Nephron (organoid): ENCODE data around the gene MAB21L4.

Source experiments
- H3K27ac Mint-ChIP-seq, 3 experiments: 2 replicates each; pipeline ENCODE4 v1.8.0; 2020; ENCODE audit warnings: mixed read lengths in 3 of 3, mild to moderate bottlenecking in 2 of 3, moderate library complexity in 1 of 3
- H3K27me3 Mint-ChIP-seq: 2 replicates; pipeline ENCODE4 v1.8.0; 2021; ENCODE audit warnings: low read depth, mild to moderate bottlenecking, moderate library complexity, mixed read lengths
- H3K36me3 Mint-ChIP-seq: 2 replicates; pipeline ENCODE4 v1.8.0; 2020; ENCODE audit warnings: low read depth, mixed read lengths
- H3K4me1 Mint-ChIP-seq: 2 replicates; pipeline ENCODE4 v1.8.0; 2020; ENCODE audit warnings: mixed read lengths
- H3K4me3 Mint-ChIP-seq, 3 experiments: 2 replicates each; pipeline ENCODE4 v1.8.0; 2020; ENCODE audit warnings: mild to moderate bottlenecking in 3 of 3, mixed read lengths in 3 of 3, moderate library complexity in 2 of 3
- H3K9me3 Mint-ChIP-seq: 2 replicates; pipeline ENCODE4 v1.8.0; 2020; ENCODE audit warnings: mixed read lengths
- CTCF ChIP-seq, 3 experiments: fragments of 200-600 bp; sonication (generic); IDR thresholded peaks; one replicate each; pipeline ENCODE4 v1.5.0; 2021; ENCODE audit warnings: antibody characterized with exemption in 3 of 3; ENCODE audit not compliant: unreplicated experiment in 3 of 3

MAB21L4 gene

GRCh38 chr2:240895656-240896388 is at the start of gene MAB21L4:
MAB21L4 (minus strand) TSS chr2:240896156; CDS start chr2:240895997, 159 bp downstream.
- Mint-ChIP-seq H3K27me3 (peaks cover 10% of the 10 kb centered on the region), H3K4me1 (no peaks in the 10 kb centered on the region), H3K9me3 (no peaks in the 10 kb centered on the region), H3K27ac (no peak within 1 kb of the TSS), H3K4me3 (no peak within 1 kb of the TSS), H3K36me3 (no peaks in the 10 kb centered on the region)
- no peak for TF ChIP-seq CTCF (IDR thresholded peaks at IDR 0.05; ENCODE audit: unreplicated experiment in 3 of 3)

- TF ChIP-seq CTCF (IDR thresholded peaks at IDR 0.05; ENCODE audit: unreplicated experiment in 3 of 3), result no peak
- H3K27me3 Mint-ChIP-seq, result peaks cover 8% of the 10 kb centered on the region
- H3K4me1 Mint-ChIP-seq, result no peaks in the 10 kb centered on the region
- H3K4me3 Mint-ChIP-seq, result no peak overlapping the region
- H3K9me3 Mint-ChIP-seq, result peaks cover 21% of the 10 kb centered on the region
- no peak overlapping the region for H3K27ac Mint-ChIP-seq
- H3K36me3 Mint-ChIP-seq, result peaks cover 3% of the 10 kb centered on the region
Measured at GRCh38 chr2:240936106-240936505, 40.1 kb upstream of the MAB21L4 start.

- H3K27ac Mint-ChIP-seq, result no peak overlapping the region
- H3K4me3 Mint-ChIP-seq, result no peak overlapping the region
- no peaks in the 10 kb centered on the region for H3K4me1 Mint-ChIP-seq
- peaks cover 3% of the 10 kb centered on the region for H3K36me3 Mint-ChIP-seq
- H3K9me3 Mint-ChIP-seq, result peaks cover 13% of the 10 kb centered on the region
- TF ChIP-seq CTCF (IDR thresholded peaks at IDR 0.05; ENCODE audit: unreplicated experiment in 3 of 3), result no peak
- H3K27me3 Mint-ChIP-seq, result peaks cover 4% of the 10 kb centered on the region
Measured at GRCh38 chr2:240935103-240935876, 39.3 kb upstream of the MAB21L4 start.

GRCh38 chr2:240934701-240935102 is 38.7 kb upstream of the MAB21L4 start:
- no peak for TF ChIP-seq CTCF (IDR thresholded peaks at IDR 0.05; ENCODE audit: unreplicated experiment in 3 of 3)
- Mint-ChIP-seq H3K27ac (no peak overlapping the region), H3K9me3 (peaks cover 10% of the 10 kb centered on the region)

GRCh38 chr2:240933966-240934700 is 38.2 kb upstream of the MAB21L4 start:
- no peaks in the 10 kb centered on the region for H3K4me1 Mint-ChIP-seq
- no peak overlapping the region for H3K4me3 Mint-ChIP-seq
- peaks cover 3% of the 10 kb centered on the region for H3K36me3 Mint-ChIP-seq
- peaks cover 4% of the 10 kb centered on the region for H3K27me3 Mint-ChIP-seq
- TF ChIP-seq CTCF (IDR thresholded peaks at IDR 0.05; ENCODE audit: unreplicated experiment in 3 of 3), result no peak
- peaks cover 6% of the 10 kb centered on the region for H3K9me3 Mint-ChIP-seq
- no peak overlapping the region for H3K27ac Mint-ChIP-seq

More at GRCh38 chr2:240934701-240935102, 38.7 kb upstream of the MAB21L4 start:
- Mint-ChIP-seq H3K27me3 (peaks cover 4% of the 10 kb centered on the region), H3K4me1 (no peaks in the 10 kb centered on the region), H3K4me3 (no peak overlapping the region), H3K36me3 (peaks cover 3% of the 10 kb centered on the region)
